OCI-LY3 (cell line): ENCODE data around the gene MED13L.

ENCODE experiments used
- EZH2phosphoT487 ChIP-seq: fragments of 200-600 bp; shearing (Covaris generic); IDR thresholded peaks from 2 replicates; pipeline ENCODE4 v1.6.1; 2018; ENCODE audit warnings: antibody characterized with exemption, mixed run types, low read depth
- TF ChIP-seq, protein P1 (sequence below): fragments of 200-600, 300-600 bp; sonication (generic); IDR thresholded peaks from 2 replicates; pipeline ENCODE4 v1.5.1; 2014; ENCODE audit warnings: antibody characterized with exemption, low read length, low read depth

DNA sequence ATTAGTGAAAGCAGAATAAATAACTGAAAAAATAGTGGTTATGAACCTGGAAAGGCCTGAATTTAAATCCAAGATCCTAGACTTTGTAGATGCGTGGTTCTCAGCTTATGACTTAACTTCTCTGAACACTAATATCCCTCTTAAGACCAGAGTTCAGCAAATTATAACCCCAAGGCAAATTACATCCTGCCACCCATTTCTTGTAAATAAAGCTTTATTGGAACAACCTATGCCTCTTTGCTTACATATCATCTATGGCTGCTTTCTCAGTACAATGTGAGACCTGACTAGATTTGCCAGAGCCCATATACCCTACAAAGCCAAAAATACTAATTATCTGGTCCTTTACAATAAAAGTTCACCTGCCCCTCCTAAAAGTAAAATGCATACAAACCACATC is 199.1 kb downstream of the MED13L start:
- TF ChIP-seq, protein P1, sequence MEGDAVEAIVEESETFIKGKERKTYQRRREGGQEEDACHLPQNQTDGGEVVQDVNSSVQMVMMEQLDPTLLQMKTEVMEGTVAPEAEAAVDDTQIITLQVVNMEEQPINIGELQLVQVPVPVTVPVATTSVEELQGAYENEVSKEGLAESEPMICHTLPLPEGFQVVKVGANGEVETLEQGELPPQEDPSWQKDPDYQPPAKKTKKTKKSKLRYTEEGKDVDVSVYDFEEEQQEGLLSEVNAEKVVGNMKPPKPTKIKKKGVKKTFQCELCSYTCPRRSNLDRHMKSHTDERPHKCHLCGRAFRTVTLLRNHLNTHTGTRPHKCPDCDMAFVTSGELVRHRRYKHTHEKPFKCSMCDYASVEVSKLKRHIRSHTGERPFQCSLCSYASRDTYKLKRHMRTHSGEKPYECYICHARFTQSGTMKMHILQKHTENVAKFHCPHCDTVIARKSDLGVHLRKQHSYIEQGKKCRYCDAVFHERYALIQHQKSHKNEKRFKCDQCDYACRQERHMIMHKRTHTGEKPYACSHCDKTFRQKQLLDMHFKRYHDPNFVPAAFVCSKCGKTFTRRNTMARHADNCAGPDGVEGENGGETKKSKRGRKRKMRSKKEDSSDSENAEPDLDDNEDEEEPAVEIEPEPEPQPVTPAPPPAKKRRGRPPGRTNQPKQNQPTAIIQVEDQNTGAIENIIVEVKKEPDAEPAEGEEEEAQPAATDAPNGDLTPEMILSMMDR = no peak
- TF ChIP-seq EZH2phosphoT487 = no peak
